Osteoblast (primary cell): Measurements from ENCODE around the gene LRRC4C. TPM values are rescaled to one million over a fixed set of nuclear protein-coding genes. Genes with fewer than 3 reads are reported as not detected.

Experiments used
- DNase-seq: peaks from one replicate; pipeline ENCODE4 v3.0.0; 2011; ENCODE audit warnings: low spot score, mixed read lengths; ENCODE audit not compliant: insufficient read length; ENCODE audit errors: missing footprints
- H2AFZ ChIP-seq: 2 replicates; pipeline ENCODE4 v1.6.0; 2011; ENCODE audit warnings: mild to moderate bottlenecking, low read length
- H3K27ac ChIP-seq: 2 replicates; pipeline ENCODE4 v1.5.1; 2011; ENCODE audit warnings: mild to moderate bottlenecking, low read depth, low read length, moderate library complexity
- H3K27me3 ChIP-seq: 2 replicates; pipeline ENCODE4 v1.6.0; 2012; ENCODE audit warnings: mild to moderate bottlenecking, control low read depth, inconsistent platforms, low read length, moderate library complexity; ENCODE audit not compliant: insufficient read depth
- H3K36me3 ChIP-seq: 2 replicates; pipeline ENCODE4 v1.5.1; 2011; ENCODE audit warnings: mild to moderate bottlenecking, low read length, control low read depth, moderate library complexity; ENCODE audit not compliant: insufficient read depth
- H3K4me1 ChIP-seq: 2 replicates; pipeline ENCODE4 v1.5.1; 2011; ENCODE audit warnings: mild to moderate bottlenecking, low read length, control low read depth, moderate library complexity; ENCODE audit not compliant: insufficient read depth
- H3K4me2 ChIP-seq: 2 replicates; pipeline ENCODE4 v1.6.0; 2011; ENCODE audit warnings: mild to moderate bottlenecking, low read length; ENCODE audit not compliant: insufficient read depth
- H3K4me3 ChIP-seq: fragments of 200-600 bp; sonication (generic); 3 replicates; pipeline ENCODE4 v1.5.1; 2012; ENCODE audit warnings: mild to moderate bottlenecking, low read length, inconsistent platforms; ENCODE audit not compliant: insufficient read depth
- H3K79me2 ChIP-seq: 2 replicates; pipeline ENCODE4 v1.6.0; 2012; ENCODE audit warnings: mild to moderate bottlenecking, low read length, control low read depth, inconsistent platforms; ENCODE audit not compliant: insufficient read depth
- H3K9me3 ChIP-seq: 2 replicates; pipeline ENCODE4 v1.5.1; 2011; ENCODE audit warnings: low read depth, low read length, control low read depth
- H4K20me1 ChIP-seq: 2 replicates; pipeline ENCODE4 v1.6.0; 2012; ENCODE audit warnings: mild to moderate bottlenecking, low read length, control low read depth; ENCODE audit not compliant: insufficient read depth
- CTCF ChIP-seq: IDR thresholded peaks from 2 replicates; pipeline ENCODE4 v1.5.1; 2011; ENCODE audit warnings: mild to moderate bottlenecking, low read depth, low read length, moderate library complexity; ENCODE audit errors: extremely low read depth
- total RNA-seq: library from RNA; depleted of rRNA; stranded (reverse); fragments of >200 nt; gene quantifications from 2 replicates; pipeline ENCODE4 v1.2.3, GENCODE V29; 2012

The LRRC4C gene
- total RNA-seq, 1 donor, result 2.2 TPM

- no peak overlapping the region for H3K4me3 ChIP-seq
- H3K79me2 ChIP-seq, result no peaks in the 10 kb centered on the region
- no peaks in the 10 kb centered on the region for H3K36me3 ChIP-seq
- no peak overlapping the region for H3K4me2 ChIP-seq
- DNase-seq, result no peak
- no peaks in the 10 kb centered on the region for H3K4me1 ChIP-seq
- H3K27me3 ChIP-seq, result no peaks in the 10 kb centered on the region
- no peak overlapping the region for H3K27ac ChIP-seq
- no peak overlapping the region for H2AFZ ChIP-seq
- no peaks in the 10 kb centered on the region for H3K9me3 ChIP-seq
- H4K20me1 ChIP-seq, result no peaks in the 10 kb centered on the region
- TF ChIP-seq CTCF, result no peak
These were observed 59.3 kb downstream of the LRRC4C start for GRCh38 chr11:41400124-41400523.

- Histone ChIP-seq H3K9me3 (no peaks in the 10 kb centered on the region), H2AFZ (no peak overlapping the region), H3K4me2 (no peak overlapping the region), H3K27me3 (no peaks in the 10 kb centered on the region), H3K36me3 (no peaks in the 10 kb centered on the region), H3K27ac (no peak overlapping the region), H3K4me1 (no peaks in the 10 kb centered on the region), H4K20me1 (no peaks in the 10 kb centered on the region), H3K4me3 (no peak overlapping the region), H3K79me2 (no peaks in the 10 kb centered on the region)
- TF ChIP-seq CTCF, result no peak
- DNase-seq, result no peak
These were observed 60.1 kb downstream of the LRRC4C start for GRCh38 chr11:41399323-41399722.

GRCh38 chr11:41398175-41398574 lies 61.3 kb downstream of the LRRC4C start:
- no peaks in the 10 kb centered on the region for H3K36me3 ChIP-seq
- no peak for DNase-seq
- no peak overlapping the region for H2AFZ ChIP-seq
- no peak overlapping the region for H3K27ac ChIP-seq
- no peaks in the 10 kb centered on the region for H3K79me2 ChIP-seq
- H3K27me3 ChIP-seq, result no peaks in the 10 kb centered on the region
- H4K20me1 ChIP-seq, result no peaks in the 10 kb centered on the region
- no peaks in the 10 kb centered on the region for H3K9me3 ChIP-seq
- no peak overlapping the region for H3K4me2 ChIP-seq
- no peak for TF ChIP-seq CTCF
- H3K4me3 ChIP-seq, result no peak overlapping the region
- H3K4me1 ChIP-seq, result no peaks in the 10 kb centered on the region

GRCh38 chr11:41394521-41395195 lies 64.8 kb downstream of the LRRC4C start:
- H3K4me1 ChIP-seq, result no peaks in the 10 kb centered on the region
- no peak overlapping the region for H3K27ac ChIP-seq
- H3K9me3 ChIP-seq, result no peaks in the 10 kb centered on the region
- no peaks in the 10 kb centered on the region for H3K79me2 ChIP-seq
- TF ChIP-seq CTCF, result no peak
- no peak overlapping the region for H3K4me2 ChIP-seq
- no peak for DNase-seq
- H3K4me3 ChIP-seq, result no peak overlapping the region
- H4K20me1 ChIP-seq, result no peaks in the 10 kb centered on the region
- H2AFZ ChIP-seq, result no peak overlapping the region
- no peaks in the 10 kb centered on the region for H3K27me3 ChIP-seq
- no peaks in the 10 kb centered on the region for H3K36me3 ChIP-seq
